Endothelial cell of umbilical vein (primary cell): ENCODE results near the gene PRSS33. TPM values are rescaled to one million over a fixed set of nuclear protein-coding genes. Genes with fewer than 3 reads are reported as not detected.

Source experiments
- BruUV-seq: library from RNA; stranded (reverse); fragments of 400-500 nt; replicated peaks from 2 replicates; lab custom pipeline; 2021; lab: Mats Ljungman, UMichigan
- CTCF ChIA-PET: fragments of 300-600, 350-600 bp; sonication (Branson Sonifier 250); formaldehyde crosslinking; loops from one replicate; lab custom pipeline; 2021; ENCODE audit warnings: antibody characterized with exemption, inconsistent platforms; lab: Charles Lee
- POLR2A ChIA-PET: fragments of 300-600, 350-600 bp; sonication (Branson Sonifier 250); formaldehyde crosslinking; loops from one replicate; lab custom pipeline; 2021; ENCODE audit warnings: antibody characterized with exemption, inconsistent platforms; lab: Charles Lee
- DNase-seq: peaks from one replicate; pipeline ENCODE4 v3.0.0-alpha.2; 2011; ENCODE audit warnings: low read depth, low spot score
- FAIRE-seq: peaks from 2 replicates; lab custom pipeline; 2011; peaks lifted over from hg19 to GRCh38; lab: Jason Lieb, UNC
- H2AFZ ChIP-seq: 2 replicates; pipeline ENCODE4 v1.6.0; 2012; ENCODE audit warnings: low read depth, low read length, control low read depth, inconsistent platforms
- H3K27ac ChIP-seq: 2 replicates; pipeline ENCODE4 v1.5.1; 2011; ENCODE audit warnings: low read depth, mild to moderate bottlenecking, control low read depth, low read length, moderate library complexity; ENCODE audit not compliant: insufficient read depth
- H3K27me3 ChIP-seq, 2 experiments: 2 replicates each; pipeline versions ENCODE4 v1.6.0 to v1.6.1; 2011; ENCODE audit warnings: low read length in 2 of 2, mixed read lengths in 1 of 2; ENCODE audit not compliant: control insufficient read depth in 2 of 2, insufficient read depth in 2 of 2
- H3K36me3 ChIP-seq, 2 experiments: 2 replicates in 1 of 2; 3 replicates in 1 of 2; pipeline ENCODE4 v1.5.1; 2011; ENCODE audit warnings: low read length in 2 of 2, mild to moderate bottlenecking in 1 of 2, moderate library complexity in 1 of 2; ENCODE audit not compliant: control insufficient read depth in 2 of 2, insufficient read depth in 2 of 2; ENCODE audit errors: extremely low read depth in 1 of 2
- H3K4me1 ChIP-seq: 3 replicates; pipeline ENCODE4 v1.5.1; 2011; ENCODE audit warnings: mild to moderate bottlenecking, low read length; ENCODE audit not compliant: control insufficient read depth, insufficient read depth; ENCODE audit errors: extremely low read depth
- H3K4me2 ChIP-seq: 2 replicates; pipeline ENCODE4 v1.6.1; 2011; ENCODE audit warnings: low read length, control low read depth, mixed read lengths; ENCODE audit not compliant: insufficient read depth
- H3K4me3 ChIP-seq, 3 experiments: fragments of 200-600 bp in 1 of 3; sonication (generic), shearing (Covaris generic) in 1 of 3; replicated peaks in 1 of 3; 2 replicates each; pipeline ENCODE4 v1.5.1; 2011 to 2016; ENCODE audit warnings: control low read depth in 3 of 3, low read length in 3 of 3, mild to moderate bottlenecking in 2 of 3, inconsistent platforms in 1 of 3, low read depth in 1 of 3, moderate library complexity in 1 of 3; ENCODE audit not compliant: insufficient read depth in 1 of 3
- H3K79me2 ChIP-seq: 2 replicates; pipeline ENCODE4 v1.6.0; 2012; ENCODE audit warnings: low read length, inconsistent platforms; ENCODE audit not compliant: control insufficient read depth, insufficient read depth
- H3K9ac ChIP-seq: replicated peaks from 2 replicates; pipeline ENCODE3; 2011; ENCODE audit warnings: low read length, control low read depth; ENCODE audit not compliant: insufficient read depth; ENCODE audit errors: extremely low read depth
- H3K9me1 ChIP-seq: replicated peaks from 3 replicates; pipeline ENCODE4 v1.6.0; 2011; ENCODE audit warnings: mild to moderate bottlenecking, low read length; ENCODE audit not compliant: control insufficient read depth, insufficient read depth; ENCODE audit errors: extremely low read depth
- H3K9me3 ChIP-seq: replicated peaks from 2 replicates; pipeline ENCODE4 v1.5.1; 2012; ENCODE audit warnings: low read length, inconsistent platforms; ENCODE audit not compliant: control insufficient read depth, insufficient read depth
- H4K20me1 ChIP-seq: replicated peaks from 2 replicates; pipeline ENCODE3; 2011; ENCODE audit warnings: mild to moderate bottlenecking, low read length; ENCODE audit not compliant: control insufficient read depth, insufficient read depth; ENCODE audit errors: extremely low read depth
- CTCF ChIP-seq, 2 donors: IDR thresholded peaks; 1 replicate in 1 of 2; 2 replicates in 1 of 2; pipeline ENCODE4 v1.5.1; 2011; ENCODE audit warnings: low read length in 2 of 2, mild to moderate bottlenecking in 2 of 2, moderate library complexity in 2 of 2, control low read depth in 1 of 2, inconsistent platforms in 1 of 2, low read depth in 1 of 2; ENCODE audit not compliant: insufficient read depth in 1 of 2; ENCODE audit errors: extremely low read depth in 1 of 2
- EZH2 ChIP-seq: IDR thresholded peaks from 2 replicates; pipeline ENCODE4 v1.6.1; 2012; ENCODE audit warnings: borderline replicate concordance, low read depth, mild to moderate bottlenecking, moderate library complexity, low read length, inconsistent platforms; ENCODE audit not compliant: severe bottlenecking
- FOS ChIP-seq: IDR thresholded peaks from 2 replicates; pipeline ENCODE4 v1.6.1; 2011; ENCODE audit warnings: mild to moderate bottlenecking, low read length, moderate library complexity, borderline replicate concordance; ENCODE audit not compliant: insufficient read depth
- GATA2 ChIP-seq: IDR thresholded peaks from 2 replicates; pipeline ENCODE4 v1.7.0; 2011; ENCODE audit warnings: low read depth, mild to moderate bottlenecking, moderate library complexity, mixed read lengths, low read length; ENCODE audit not compliant: insufficient read length, insufficient read depth
- JUN ChIP-seq: IDR thresholded peaks from 2 replicates; pipeline ENCODE4 v1.6.1; 2011; ENCODE audit warnings: borderline replicate concordance, low read depth; ENCODE audit not compliant: insufficient read length, insufficient read depth
- MYC ChIP-seq: IDR thresholded peaks from one replicate; pipeline ENCODE4 v1.6.1; 2011; ENCODE audit warnings: mild to moderate bottlenecking, low read depth, low read length
- POLR2A ChIP-seq: IDR thresholded peaks from 2 replicates; pipeline ENCODE4 v1.6.1; 2012; ENCODE audit warnings: low read depth, mild to moderate bottlenecking, control low read depth, low read length
- POLR2AphosphoS5 ChIP-seq: IDR thresholded peaks from 2 replicates; pipeline ENCODE4 v1.6.1; 2012; ENCODE audit warnings: low read depth, mild to moderate bottlenecking, control low read depth, low read length, moderate library complexity; ENCODE audit not compliant: insufficient read depth
- dilution Hi-C: fragments of 300-500 bp; cut with MboI; formaldehyde crosslinking; loops from one replicate; pipeline ENCODE4 v1.15.0; 2019; ENCODE audit warnings: low sequenced_read_pairs; ENCODE audit not compliant: extremely low pct_ligation_motif_present
- intact Hi-C: fragments of 100-400 bp; cut with micrococcal nuclease; formaldehyde crosslinking; loops from one replicate; pipeline ENCODE4 v1.10.0; 2022
- polyA plus RNA-seq, 4 experiments: library from polyadenylated mRNA; depleted of rRNA in 3 of 4; stranded (reverse) in 3 of 4; unstranded in 1 of 4; fragments of >200 nt; gene quantifications; 2 replicates each; pipeline versions ENCODE4 v1.2.1 to v1.2.3, GENCODE V29; 2011 to 2012; ENCODE audit warnings: missing spikeins in 1 of 4
- total RNA-seq: library from RNA; stranded (reverse); gene quantifications from 2 replicates; pipeline ENCODE4 v1.2.3, GENCODE V29; 2021
- TF ChIP-seq, protein P1 (sequence below): IDR thresholded peaks from 2 replicates; pipeline ENCODE4 v1.6.1; 2011; ENCODE audit not compliant: insufficient read depth, insufficient read length

The PRSS33 gene
- total and polyA plus RNA-seq, 2 donors (not counting 3 experiments of a cell fraction or from before 2014, with no cell fraction given), result not detected

- no peaks in the 10 kb centered on the region for H4K20me1 ChIP-seq
- no peak overlapping the region for H3K9ac ChIP-seq
- H3K4me3 ChIP-seq, result no peak overlapping the region
- DNase-seq, result no peak
- H3K27ac ChIP-seq, result no peak overlapping the region
- no peak for TF ChIP-seq FOS
- TF ChIP-seq EZH2, result no peak
- no peak for TF ChIP-seq POLR2A
- TF ChIP-seq POLR2AphosphoS5, result no peak
- no peak for TF ChIP-seq JUN
- TF ChIP-seq GATA2, result no peak
- TF ChIP-seq CTCF (IDR thresholded peaks at IDR 0.05; ENCODE audit: extremely low read depth in 1 of 2, insufficient read depth in 1 of 2, low read depth in 1 of 2, low read length in 2 of 2), result no peak
- TF ChIP-seq, protein P1, sequence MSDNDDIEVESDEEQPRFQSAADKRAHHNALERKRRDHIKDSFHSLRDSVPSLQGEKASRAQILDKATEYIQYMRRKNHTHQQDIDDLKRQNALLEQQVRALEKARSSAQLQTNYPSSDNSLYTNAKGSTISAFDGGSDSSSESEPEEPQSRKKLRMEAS, result no peak
- no peak for TF ChIP-seq MYC
- CTCF ChIA-PET, result interaction anchor here (0.6 to 0.9 kb wide), 2 partner anchors 82 to 134 kb away, joined by 3 read pairs; no protein-coding TSS in a partner anchor
- dilution Hi-C loops (no loop called here), intact Hi-C loops (no loop called here)
- peaks cover 4 to 7% of the 10 kb centered on the region in 2 experiments for H3K27me3 ChIP-seq
- H3K4me2 ChIP-seq, result no peak overlapping the region
- no peaks in the 10 kb centered on the region for H3K79me2 ChIP-seq
- H3K4me1 ChIP-seq, result no peaks in the 10 kb centered on the region
- no peaks in the 10 kb centered on the region for H3K9me3 ChIP-seq
- POLR2A ChIA-PET, result no interaction called here
- FAIRE-seq, result no peak
- H3K36me3 ChIP-seq, result no peaks in the 10 kb centered on the region
- H3K9me1 ChIP-seq, result no peaks in the 10 kb centered on the region
- no TSS peak for BruUV-seq
- no peak overlapping the region for H2AFZ ChIP-seq
These were observed 5.6 kb upstream of the PRSS33 start for GRCh38 chr16:2792940-2793339.
